PFSK-1 (cell line): ENCODE results near the gene CRAT.

ENCODE experiments used
- FOXP2 ChIP-seq: optimal IDR thresholded peaks from 2 replicates; pipeline ENCODE3; 2011; ENCODE audit warnings: borderline replicate concordance, control low read depth, inconsistent platforms; ENCODE audit not compliant: insufficient read depth; ENCODE audit errors: extremely low read length, extremely low read depth
- POLR2AphosphoS5 ChIP-seq: IDR thresholded peaks from 2 replicates; pipeline ENCODE4 v1.6.1; 2012; ENCODE audit warnings: low read depth, mild to moderate bottlenecking, control low read depth, low read length, moderate library complexity
- REST ChIP-seq, 2 experiments: IDR thresholded peaks; 2 replicates each; pipeline versions ENCODE4 v1.6.1 to v1.8.0; 2011 to 2012; ENCODE audit warnings: low read depth in 2 of 2, low read length in 2 of 2, control low read depth in 1 of 2, inconsistent platforms in 1 of 2, mild to moderate bottlenecking in 1 of 2, moderate library complexity in 1 of 2; ENCODE audit not compliant: insufficient read depth in 1 of 2
- SIN3A ChIP-seq: IDR thresholded peaks from 2 replicates; pipeline ENCODE4 v1.6.1; 2012; ENCODE audit warnings: mild to moderate bottlenecking, low read length, moderate library complexity, borderline replicate concordance; ENCODE audit not compliant: insufficient read depth
- TAF1 ChIP-seq: IDR thresholded peaks from 2 replicates; pipeline ENCODE4 v1.6.1; 2012; ENCODE audit warnings: low read length, control low read depth, borderline replicate concordance; ENCODE audit not compliant: insufficient read depth

GRCh38 chr9:129071526-129072126 is 39.0 kb downstream of the CRAT start:
- no peak for TF ChIP-seq REST (IDR thresholded peaks at IDR 0.05; ENCODE audit: insufficient read depth in 1 of 2, low read depth in 2 of 2, low read length in 2 of 2)
- no peak for TF ChIP-seq POLR2AphosphoS5
- TF ChIP-seq TAF1 = no peak
- TF ChIP-seq SIN3A = no peak
- TF ChIP-seq FOXP2 = no peak
